COLO668 (cell line): ENCODE measurements around the gene GMNN.
"Not testable (repeated sequence)": the region's sequence is repeated elsewhere in the genome, so short reads cannot be mapped to it uniquely, and the experiment has no call there.

Source experiments
- DNase-seq: peaks from one replicate; lab custom pipeline; 2025; ENCODE audit not compliant: unreplicated experiment; lab: John Stamatoyannopoulos, UW

GMNN gene

GRCh38 chr6:24761193-24761835 is 13.4 kb upstream of the GMNN start:
- peak; percentile 1 for DNase-seq

GRCh38 chr6:24761851-24762250 is 12.9 kb upstream of the GMNN start:
- DNase-seq, result no peak

- no peak for DNase-seq
Measured at GRCh38 chr6:24763578-24763977, 11.2 kb upstream of the GMNN start.

- DNase-seq, result not testable (repeated sequence)
Measured at GRCh38 chr6:24764833-24765828, 9.6 kb upstream of the GMNN start.

- DNase-seq, result not testable (repeated sequence)
Measured at GRCh38 chr6:24765968-24766367, 8.8 kb upstream of the GMNN start.

GRCh38 chr6:24766680-24767462 is 7.9 kb upstream of the GMNN start:
- DNase-seq, result no peak

- DNase-seq, result no peak
Measured at GRCh38 chr6:24768361-24768760, 6.4 kb upstream of the GMNN start.

- peak; percentile 11 for DNase-seq
Measured at GRCh38 chr6:24775520-24776058, 852 bp downstream of the GMNN start.

GRCh38 chr6:24777227-24777626 is 2.5 kb downstream of the GMNN start:
- no peak for DNase-seq

- no peak for DNase-seq
Measured at GRCh38 chr6:24778121-24778520, 3.4 kb downstream of the GMNN start.

GRCh38 chr6:24778878-24779277 is 4.1 kb downstream of the GMNN start:
- DNase-seq, result no peak

- no peak for DNase-seq
Measured at GRCh38 chr6:24779416-24780016, 4.8 kb downstream of the GMNN start.

- no peak for DNase-seq
Measured at GRCh38 chr6:24780206-24780605, 5.5 kb downstream of the GMNN start.

GRCh38 chr6:24788031-24788665 is 13.4 kb downstream of the GMNN start:
- DNase-seq, result no peak

GRCh38 chr6:24795106-24795505 is 20.4 kb downstream of the GMNN start:
- DNase-seq, result no peak

GRCh38 chr6:24796616-24797290 is 22.0 kb downstream of the GMNN start:
- DNase-seq, result no peak

- no peak for DNase-seq
Measured at GRCh38 chr6:24797596-24798216, 23.0 kb downstream of the GMNN start.

GRCh38 chr6:24798740-24799540 is 24.2 kb downstream of the GMNN start, which contains the start of gene ARMH2:
ARMH2 (minus strand) TSS chr6:24798917; CDS start chr6:24798857, 60 bp downstream.
- no peak for DNase-seq
